ENCODE measurements around the gene LNX2.
"Not testable (repeated sequence)": the region's sequence is repeated elsewhere in the genome, so short reads cannot be mapped to it uniquely, and the experiment has no call there.

Gene LNX2

GRCh38 chr13:27636589-27637288 is 16.4 kb upstream of the LNX2 start:
- no peak for FAIRE-seq

DNA sequence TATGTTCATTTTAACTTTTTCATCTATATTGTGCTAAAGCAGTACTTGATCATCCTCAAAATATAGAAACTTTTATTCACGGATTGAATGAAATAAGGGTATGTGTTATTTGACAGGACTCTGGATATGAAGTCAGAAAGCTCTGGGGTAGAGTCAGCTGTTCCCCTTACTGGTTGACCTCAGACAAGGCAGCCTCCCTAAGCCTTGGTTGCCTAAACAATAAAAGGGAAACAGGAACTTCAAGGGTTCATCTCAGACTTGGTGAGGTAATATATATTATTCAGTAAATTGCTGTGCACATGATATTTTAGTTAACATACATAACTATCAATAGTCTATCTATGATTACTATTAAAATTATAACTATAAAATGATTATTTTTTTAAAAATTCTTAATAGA is 14.9 kb upstream of the LNX2 start:
- FAIRE-seq = no peak

DNA sequence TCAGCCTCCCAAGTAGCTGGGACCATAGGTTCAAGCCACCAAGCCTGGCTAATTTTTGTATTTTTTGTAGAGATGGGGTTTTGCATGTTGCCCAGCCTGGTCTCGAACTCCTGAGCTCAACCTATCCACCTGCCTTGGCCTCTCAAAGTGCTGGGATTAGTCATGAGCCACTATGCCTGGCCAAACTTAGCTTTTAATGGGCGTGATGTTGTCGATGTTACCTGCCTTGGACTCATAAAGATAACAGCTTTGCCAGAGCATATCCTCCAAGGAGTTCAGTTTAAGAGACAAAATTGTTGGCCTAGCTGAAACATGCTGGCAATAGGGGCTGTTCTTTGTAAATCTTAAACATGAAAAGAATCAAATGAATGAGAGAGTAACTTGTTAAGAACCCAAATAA is 14.5 kb upstream of the LNX2 start:
- FAIRE-seq = no peak

GRCh38 chr13:27634231-27634630 is 13.9 kb upstream of the LNX2 start:
- no peak for FAIRE-seq

GRCh38 chr13:27632648-27633047 is 12.3 kb upstream of the LNX2 start:
- no peak for FAIRE-seq

- no peak for FAIRE-seq
Measured at GRCh38 chr13:27632214-27632613, 11.9 kb upstream of the LNX2 start.

- FAIRE-seq = no peak
Measured at GRCh38 chr13:27631665-27632064, 11.3 kb upstream of the LNX2 start.

DNA sequence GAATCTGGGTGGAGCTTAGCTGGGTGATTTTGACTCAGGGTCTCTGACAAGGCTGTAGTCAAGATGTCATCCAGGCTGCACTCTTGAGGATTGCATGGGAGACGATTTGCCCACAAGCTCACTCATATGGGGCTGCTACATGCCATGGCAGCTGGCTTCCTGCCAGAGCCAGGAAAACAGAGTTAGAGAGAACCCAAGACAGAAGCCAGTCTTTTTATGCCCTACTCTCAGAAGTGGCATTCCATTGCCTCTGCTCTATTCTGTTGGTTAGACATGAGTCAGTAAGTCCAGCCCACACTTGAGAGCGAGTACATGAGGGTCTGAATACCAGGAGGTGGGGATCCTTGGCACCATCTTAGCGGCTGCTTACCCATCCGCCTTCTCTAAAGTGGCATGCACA is 10.8 kb upstream of the LNX2 start:
- no peak for FAIRE-seq

- FAIRE-seq = not testable (repeated sequence)
Measured at GRCh38 chr13:27628766-27629165, 8.4 kb upstream of the LNX2 start.

DNA sequence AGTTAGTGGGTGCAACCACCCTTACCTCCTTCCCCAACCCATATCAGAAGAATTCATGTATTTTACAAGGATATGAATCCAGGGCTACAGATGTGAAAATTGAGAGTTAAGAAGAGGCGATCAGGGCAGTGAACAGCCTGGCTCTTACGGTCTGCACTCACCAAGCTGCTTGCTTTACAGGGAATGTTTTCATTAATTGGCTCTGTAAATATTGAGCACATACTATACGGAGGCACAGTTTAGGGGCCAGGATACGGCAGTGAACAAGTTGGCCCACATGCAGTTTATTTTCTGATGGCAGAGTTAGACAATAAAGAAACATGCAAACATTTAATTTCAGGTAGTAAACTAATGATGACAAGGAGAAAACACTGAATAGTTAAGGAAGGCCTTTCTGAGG is 7.8 kb upstream of the LNX2 start:
- FAIRE-seq = no peak

DNA sequence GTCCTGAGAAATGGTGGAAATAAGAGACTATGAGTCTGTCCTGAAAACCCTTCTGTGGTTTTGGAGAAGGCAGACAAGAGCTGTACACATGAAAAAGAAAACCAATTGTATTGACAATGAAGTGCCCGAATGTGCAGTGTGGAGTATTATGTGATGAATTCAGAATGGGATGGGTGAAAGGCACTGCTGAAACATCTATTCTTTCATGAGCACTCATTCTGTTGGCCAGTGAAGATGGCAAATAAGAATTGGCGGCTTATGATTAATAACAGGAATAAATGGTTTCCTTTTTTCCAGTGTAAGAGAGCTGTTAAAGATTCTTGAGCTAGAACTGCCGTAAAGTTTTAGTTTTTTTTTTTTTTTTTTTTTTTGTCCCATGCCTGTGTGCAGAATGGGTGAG is 7.1 kb upstream of the LNX2 start:
- FAIRE-seq = no peak

DNA sequence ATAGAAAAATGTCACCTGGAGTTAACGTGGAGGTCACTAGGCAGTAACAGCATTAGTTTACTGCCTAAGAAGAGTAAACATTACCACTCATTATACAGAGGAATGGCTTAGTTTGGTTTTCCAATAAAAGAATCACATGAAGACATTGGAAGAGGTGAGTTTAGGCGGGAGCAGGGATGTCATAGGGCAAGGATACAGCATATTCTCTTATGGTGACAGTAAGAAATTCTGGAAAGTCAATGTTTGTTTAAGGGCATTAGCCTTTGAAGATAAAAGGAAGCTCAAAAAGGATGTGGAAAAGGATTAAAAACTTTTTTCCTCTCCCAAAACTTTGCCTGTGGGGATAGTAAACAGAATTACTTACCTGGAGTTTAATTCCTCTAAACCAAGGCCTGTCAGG is 5.5 kb upstream of the LNX2 start:
- FAIRE-seq = no peak

GRCh38 chr13:27624071-27624470 is 3.7 kb upstream of the LNX2 start:
- no peak for FAIRE-seq

DNA sequence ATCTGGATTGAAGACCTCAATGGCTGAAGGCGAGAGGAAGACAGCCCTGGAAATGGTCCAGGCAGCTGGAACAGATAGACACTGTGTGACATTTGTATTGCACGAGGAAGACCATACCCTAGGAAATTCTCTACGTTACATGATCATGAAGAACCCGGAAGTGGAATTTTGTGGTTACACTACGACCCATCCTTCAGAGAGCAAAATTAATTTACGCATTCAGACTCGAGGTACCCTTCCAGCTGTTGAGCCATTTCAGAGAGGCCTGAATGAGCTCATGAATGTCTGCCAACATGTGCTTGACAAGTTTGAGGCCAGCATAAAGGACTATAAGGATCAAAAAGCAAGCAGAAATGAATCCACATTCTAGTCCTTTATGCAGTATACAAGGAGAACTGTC is 2.6 kb upstream of the LNX2 start:
- no peak for FAIRE-seq

DNA sequence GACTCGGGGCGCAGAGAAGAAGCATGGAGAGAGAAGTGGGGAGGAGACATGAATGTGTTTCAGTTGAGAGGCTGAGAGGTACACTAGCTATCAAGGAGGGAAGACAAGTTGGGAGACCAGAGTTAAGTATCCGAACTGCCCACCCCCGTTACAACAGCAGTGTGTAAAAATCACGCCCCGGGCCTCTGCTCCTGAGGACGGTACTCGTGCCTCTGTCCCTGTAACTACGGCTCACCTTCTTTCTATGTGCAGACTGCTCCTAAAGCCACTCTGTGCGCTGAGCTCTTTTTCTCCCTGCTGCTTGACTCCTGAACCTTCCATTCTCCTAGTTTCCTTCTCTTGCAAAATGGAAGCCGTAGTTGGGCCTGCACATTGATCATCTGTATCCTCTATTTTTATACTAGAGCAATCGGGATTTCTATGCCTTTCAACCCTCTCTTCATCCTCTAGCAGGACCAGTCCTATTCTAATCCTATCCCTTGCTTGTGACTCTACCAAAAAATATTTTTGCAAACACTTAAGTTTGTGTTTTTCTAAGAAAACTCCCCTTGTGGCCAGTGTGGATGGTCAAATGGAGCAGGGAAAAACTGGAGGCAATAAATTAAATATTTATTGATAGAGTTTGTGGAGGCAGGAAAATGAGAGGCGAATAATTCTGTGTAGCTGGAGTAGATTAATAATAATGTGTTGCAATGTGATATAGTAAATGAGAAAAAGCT is 1.9 kb upstream of the LNX2 start:
- no peak for FAIRE-seq

DNA sequence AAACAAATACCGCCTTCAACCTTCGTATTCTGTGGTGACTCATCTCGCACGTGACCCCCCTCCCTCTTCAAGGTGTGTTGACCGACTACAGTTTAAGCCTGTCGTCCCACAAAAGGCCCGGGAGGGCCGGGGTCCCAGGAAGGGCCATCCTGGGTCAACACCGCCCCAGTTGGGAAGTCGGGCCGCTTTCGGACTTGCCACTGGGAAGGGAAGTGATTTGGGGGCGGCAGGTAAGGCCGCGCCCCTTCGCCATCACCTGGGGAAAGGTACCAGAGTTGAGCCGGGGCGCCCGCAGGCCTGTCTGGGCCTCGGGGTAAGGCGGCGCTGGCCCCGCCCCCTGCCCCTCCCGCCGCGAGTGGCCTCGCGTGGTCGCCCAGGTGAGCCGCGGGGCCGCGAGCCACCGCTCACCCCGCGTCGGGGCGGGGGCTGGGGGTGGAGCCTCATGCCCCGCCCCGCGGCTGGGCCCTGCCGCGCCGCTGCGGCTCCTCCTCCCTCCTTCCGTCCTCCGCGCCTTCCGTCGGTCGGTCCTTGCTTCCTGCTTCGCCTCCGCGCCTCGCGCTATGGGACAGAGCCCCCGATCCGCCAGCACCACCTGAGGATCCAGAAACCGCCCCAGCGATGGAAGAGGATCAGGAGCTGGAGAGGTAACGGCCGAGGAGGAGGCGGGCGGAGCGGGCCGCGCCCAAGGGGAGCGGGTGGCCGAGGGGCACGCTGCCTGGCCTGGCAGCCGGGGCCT is 1.2 kb upstream of the LNX2 start, which contains the start of gene POLR1D:
POLR1D (plus strand) TSS at position 527 of the 736 bp plus-strand sequence; CDS start at position 619, 92 bp downstream.
- no peak for FAIRE-seq

DNA sequence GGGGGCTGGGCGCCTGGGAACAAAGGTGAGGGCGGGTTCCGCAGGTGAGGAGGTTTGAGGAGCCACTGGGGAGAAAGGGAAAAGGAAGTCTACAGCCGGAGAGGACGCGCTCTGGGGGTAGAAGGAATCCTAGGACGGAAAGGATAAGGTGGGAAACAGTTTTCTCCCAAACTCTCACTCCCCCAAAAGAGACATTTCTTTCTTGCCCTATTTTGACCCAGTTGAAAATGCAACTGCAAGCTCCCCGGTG is 712 bp upstream of the LNX2 start:
- FAIRE-seq = no peak

DNA sequence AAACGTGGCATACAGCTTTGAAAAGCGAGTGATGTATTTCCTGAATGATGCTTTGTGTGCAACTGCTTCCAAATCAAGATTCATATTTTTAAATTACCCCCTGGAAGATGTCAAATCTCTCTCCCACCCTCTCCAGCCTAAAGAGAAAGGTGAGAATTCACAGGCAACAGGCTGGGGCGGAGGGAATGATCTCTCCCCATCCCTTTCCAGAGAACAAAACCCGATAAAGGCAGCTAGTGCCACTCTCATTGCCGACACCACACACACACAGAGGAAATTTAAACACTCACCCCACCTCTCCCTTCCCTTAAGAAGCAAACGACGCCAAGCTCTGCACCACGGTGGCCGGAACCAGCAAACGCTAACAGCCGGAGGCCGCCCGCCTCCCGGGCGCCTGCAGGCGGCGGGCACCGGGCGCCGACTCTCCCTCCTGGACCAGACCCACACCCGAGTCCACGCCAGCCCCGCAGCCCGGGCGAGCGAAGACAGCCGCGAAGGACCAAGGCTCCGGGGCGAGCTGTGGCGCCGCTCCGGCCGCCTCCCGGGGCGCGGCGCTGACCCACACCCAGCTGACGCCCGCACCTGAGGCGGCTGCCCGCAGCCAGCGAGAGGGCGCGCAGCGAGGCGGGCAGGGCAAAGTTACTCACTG is 477 bp downstream of the LNX2 start:
- FAIRE-seq = no peak

- FAIRE-seq = no peak
Measured at GRCh38 chr13:27619093-27619727, 1.1 kb downstream of the LNX2 start.

DNA sequence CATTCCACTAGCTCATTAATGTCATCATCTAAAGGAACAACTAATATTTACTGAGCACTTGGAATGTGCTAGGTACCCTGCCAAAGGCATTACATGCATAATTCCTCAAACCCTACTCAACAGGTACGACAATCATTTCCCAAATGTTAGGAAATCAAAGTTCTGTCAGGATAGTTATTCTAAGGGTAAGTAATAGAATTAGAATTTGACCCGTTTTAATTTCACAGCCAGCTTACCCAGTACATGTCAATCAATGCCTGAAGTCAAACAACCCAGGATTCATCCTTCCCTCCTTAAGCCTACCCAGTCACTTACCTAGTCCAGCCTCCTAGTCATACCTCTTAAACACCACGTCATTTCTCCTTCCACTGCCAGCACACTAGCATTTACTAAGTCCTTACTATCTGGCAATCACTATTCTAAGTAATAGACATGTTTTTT is 2.4 kb downstream of the LNX2 start:
- no peak for FAIRE-seq

DNA sequence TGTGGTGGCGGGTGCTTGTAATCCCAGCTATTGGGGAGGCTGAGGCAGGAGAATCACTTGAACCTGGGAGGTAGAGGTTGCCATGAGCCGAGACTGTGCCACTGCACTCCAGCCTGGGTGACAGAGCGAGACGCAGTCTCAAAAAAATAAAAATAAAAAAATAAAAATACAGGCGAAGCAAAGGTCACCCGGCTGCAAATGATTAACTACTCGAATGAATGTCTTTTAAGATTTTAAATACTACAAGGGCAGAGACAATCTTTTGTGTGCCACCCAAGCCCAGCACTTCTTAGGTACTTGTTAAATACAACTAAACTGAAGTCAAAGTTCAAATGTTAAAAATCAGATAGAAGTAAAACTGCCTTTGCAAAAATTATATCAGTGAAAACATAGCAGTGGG is 6.7 kb downstream of the LNX2 start:
- no peak for FAIRE-seq

DNA sequence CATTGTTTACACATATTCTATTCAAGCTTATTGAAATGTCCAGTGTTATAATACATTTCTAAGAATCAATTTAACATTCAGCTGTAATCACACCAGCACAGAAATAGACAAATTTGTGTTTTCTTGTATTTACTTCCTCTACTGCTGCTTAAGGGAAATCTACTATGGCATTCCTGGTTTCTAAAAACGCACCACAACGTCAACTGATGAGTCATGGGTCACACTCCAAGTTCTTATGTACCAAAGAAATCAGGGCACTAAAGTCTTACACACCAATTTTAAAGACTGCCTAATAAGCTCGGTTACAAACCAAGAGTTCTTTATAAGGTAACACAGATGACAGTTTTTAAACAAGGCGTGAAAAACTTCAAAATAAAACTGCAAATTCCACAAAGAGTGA is 13.2 kb downstream of the LNX2 start:
- FAIRE-seq = no peak

DNA sequence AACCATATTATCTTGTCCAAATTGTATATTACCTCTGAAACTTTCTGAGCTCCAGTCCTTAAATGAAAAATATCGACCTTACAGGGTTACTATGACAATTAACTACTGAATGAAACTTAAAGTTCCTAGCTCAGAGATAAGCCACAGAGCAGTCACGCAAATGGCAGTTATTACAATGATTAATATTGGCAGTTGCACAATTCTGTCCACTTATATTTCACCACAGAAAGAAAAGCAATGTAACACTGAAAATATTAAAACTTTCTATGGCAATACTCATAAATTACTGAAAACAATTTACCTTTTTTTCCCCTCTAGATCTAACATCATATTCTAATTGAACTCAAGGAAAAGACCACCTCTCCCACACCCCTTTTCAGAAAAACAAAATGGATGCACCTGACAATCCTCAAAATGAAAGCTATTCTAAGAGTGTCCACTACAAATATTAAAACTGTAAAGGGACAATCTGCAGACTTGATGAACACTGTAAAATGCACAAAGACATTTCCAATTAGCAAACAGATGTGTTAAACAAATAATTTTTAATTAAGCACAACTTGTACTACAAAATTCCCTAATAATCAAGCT is 14.6 kb downstream of the LNX2 start:
- FAIRE-seq = no peak

Data from G401.6 (cell line).